Measurements from ENCODE around the gene CBX7.

Gene CBX7

GRCh38 chr22:39148727-39149535 lies 3.5 kb downstream of the CBX7 start:
- CTCF ChIA-PET = interaction anchor here (0.6 to 1.5 kb wide), 4 partner anchors 13 to 324 kb away, joined by 3 to 5 read pairs (median 3); no protein-coding TSS in a partner anchor
- DNase-seq (ENCODE audit: extremely low spot score) = no peak
- POLR2A ChIA-PET = interaction anchor here (0.7 to 5.8 kb wide), 4 partner anchors 13 to 277 kb away, joined by 3 to 59 read pairs (median 4); partner anchors contain the start of genes CBX6 and RPL3
- TF ChIP-seq HDGF (IDR thresholded peaks at IDR 0.05; ENCODE audit: borderline replicate concordance) (no peak), FOXA1 (IDR thresholded peaks at IDR 0.05) (no peak), LEF1 (IDR thresholded peaks at IDR 0.05; ENCODE audit: borderline replicate concordance) (no peak), FOXK2 (IDR thresholded peaks at IDR 0.05) (no peak), NFRKB (IDR thresholded peaks at IDR 0.05) (no peak), BHLHE40 (IDR thresholded peaks at IDR 0.05; ENCODE audit: borderline replicate concordance) (no peak), L3MBTL2 (conservative IDR thresholded peaks at IDR 0.05) (no peak), SP1 (IDR thresholded peaks at IDR 0.05) (no peak), TARDBP (IDR thresholded peaks at IDR 0.05) (no peak), CTBP1 (IDR thresholded peaks at IDR 0.05; ENCODE audit: borderline replicate concordance) (no peak), FOXM1 (IDR thresholded peaks at IDR 0.05; ENCODE audit: borderline replicate concordance) (no peak), ELF4 (IDR thresholded peaks at IDR 0.05) (no peak), ARNT (IDR thresholded peaks at IDR 0.05) (no peak), SUZ12 (IDR thresholded peaks at IDR 0.05) (no peak), PKNOX1 (IDR thresholded peaks at IDR 0.05) (no peak), ZNF384 (IDR thresholded peaks at IDR 0.05) (no peak)

- TF ChIP-seq FOXA1 (IDR thresholded peaks at IDR 0.05) (no peak), FOXK2 (IDR thresholded peaks at IDR 0.05) (no peak), HDGF (IDR thresholded peaks at IDR 0.05; ENCODE audit: borderline replicate concordance) (no peak), TARDBP (IDR thresholded peaks at IDR 0.05) (no peak), SP1 (IDR thresholded peaks at IDR 0.05) (no peak)
- no peak for DNase-seq (ENCODE audit: extremely low spot score)
- CTCF ChIA-PET = interaction anchor here (1.5 kb wide), 1 partner anchor 174 kb away, joined by 3 read pairs; no protein-coding TSS in a partner anchor
- POLR2A ChIA-PET = interaction anchor here (0.7 to 5.8 kb wide), 3 partner anchors 12 to 276 kb away, joined by 3 to 59 read pairs (median 6); partner anchors contain the start of genes CBX6 and RPL3
Measured at GRCh38 chr22:39148026-39148726, 4.3 kb downstream of the CBX7 start.

- ChIA-PET POLR2A (interaction anchor here (5.8 kb wide), 1 partner anchor 171 kb away, joined by 59 read pairs; the partner anchor contains the start of gene RPL3), CTCF (no interaction called here)
- DNase-seq (ENCODE audit: extremely low spot score) = no peak
- TF ChIP-seq FOXM1 (IDR thresholded peaks at IDR 0.05; ENCODE audit: borderline replicate concordance) = no peak
- no peak for TF ChIP-seq ARNT (IDR thresholded peaks at IDR 0.05)
- no peak for TF ChIP-seq NFRKB (IDR thresholded peaks at IDR 0.05)
- no peak for TF ChIP-seq ELF4 (IDR thresholded peaks at IDR 0.05)
- no peak for TF ChIP-seq TARDBP (IDR thresholded peaks at IDR 0.05)
- TF ChIP-seq SP1 (IDR thresholded peaks at IDR 0.05) = no peak
- no peak for TF ChIP-seq SUZ12 (IDR thresholded peaks at IDR 0.05)
- TF ChIP-seq PKNOX1 (IDR thresholded peaks at IDR 0.05) = no peak
- no peak for TF ChIP-seq L3MBTL2 (conservative IDR thresholded peaks at IDR 0.05)
- no peak for TF ChIP-seq ZNF384 (IDR thresholded peaks at IDR 0.05)
- no peak for TF ChIP-seq BHLHE40 (IDR thresholded peaks at IDR 0.05; ENCODE audit: borderline replicate concordance)
- TF ChIP-seq FOXA1 (IDR thresholded peaks at IDR 0.05) = no peak
- TF ChIP-seq HDGF (IDR thresholded peaks at IDR 0.05; ENCODE audit: borderline replicate concordance) = no peak
- no peak for TF ChIP-seq FOXK2 (IDR thresholded peaks at IDR 0.05)
- TF ChIP-seq LEF1 (IDR thresholded peaks at IDR 0.05; ENCODE audit: borderline replicate concordance) = no peak
- no peak for TF ChIP-seq CTBP1 (IDR thresholded peaks at IDR 0.05; ENCODE audit: borderline replicate concordance)
Measured at GRCh38 chr22:39147335-39148025, 5.0 kb downstream of the CBX7 start.

GRCh38 chr22:39146256-39147101 lies 6.0 kb downstream of the CBX7 start:
- ChIA-PET CTCF (no interaction called here), POLR2A (interaction anchor here (0.9 kb wide), 1 partner anchor 176 kb away, joined by 3 read pairs; no protein-coding TSS in a partner anchor)
- TF ChIP-seq TARDBP (IDR thresholded peaks at IDR 0.05) = no peak
- TF ChIP-seq SUZ12 (IDR thresholded peaks at IDR 0.05) = no peak
- TF ChIP-seq BHLHE40 (IDR thresholded peaks at IDR 0.05; ENCODE audit: borderline replicate concordance) = no peak
- no peak for TF ChIP-seq SP1 (IDR thresholded peaks at IDR 0.05)
- no peak for TF ChIP-seq ARNT (IDR thresholded peaks at IDR 0.05)
- TF ChIP-seq HDGF (IDR thresholded peaks at IDR 0.05; ENCODE audit: borderline replicate concordance) = no peak
- TF ChIP-seq ELF4 (IDR thresholded peaks at IDR 0.05) = no peak
- no peak for TF ChIP-seq CTBP1 (IDR thresholded peaks at IDR 0.05; ENCODE audit: borderline replicate concordance)
- no peak for TF ChIP-seq FOXA1 (IDR thresholded peaks at IDR 0.05)
- no peak for TF ChIP-seq FOXK2 (IDR thresholded peaks at IDR 0.05)
- no peak for TF ChIP-seq NFRKB (IDR thresholded peaks at IDR 0.05)
- TF ChIP-seq PKNOX1 (IDR thresholded peaks at IDR 0.05) = no peak
- no peak for TF ChIP-seq LEF1 (IDR thresholded peaks at IDR 0.05; ENCODE audit: borderline replicate concordance)
- no peak for TF ChIP-seq ZNF384 (IDR thresholded peaks at IDR 0.05)
- TF ChIP-seq FOXM1 (IDR thresholded peaks at IDR 0.05; ENCODE audit: borderline replicate concordance) = no peak
- TF ChIP-seq L3MBTL2 (conservative IDR thresholded peaks at IDR 0.05) = no peak
- DNase-seq (ENCODE audit: extremely low spot score) = no peak
